Epithelial cell of proximal tubule (primary cell): ENCODE results near the gene SNCB. TPM values are rescaled to one million over a fixed set of nuclear protein-coding genes. Genes with fewer than 3 reads are reported as not detected.
A peak's percentile ranks its signal among the peaks of the same experiment; 100 is the strongest.
"Not testable (repeated sequence)": the region's sequence is repeated elsewhere in the genome, so short reads cannot be mapped to it uniquely, and the experiment has no call there.

ENCODE experiments used
- DNase-seq: peaks from one replicate; pipeline ENCODE4 v3.0.0-alpha.2; 2011; ENCODE audit warnings: low read depth
- H3K4me3 ChIP-seq: 2 replicates; pipeline ENCODE4 v1.5.1; 2011; ENCODE audit warnings: low read depth, mild to moderate bottlenecking, low read length
- total RNA-seq: library from RNA; depleted of rRNA; stranded (reverse); fragments of >200 nt; gene quantifications from 2 replicates; pipeline ENCODE4 v1.2.3, GENCODE V29; 2015
- TF ChIP-seq, protein P1 (sequence below): conservative IDR thresholded peaks from 2 replicates; pipeline ENCODE4 v1.5.1; 2012; ENCODE audit warnings: low read depth, mild to moderate bottlenecking, low read length

SNCB gene
- total RNA-seq, 1 donor from 2014 or later: 0.17 TPM

DNA sequence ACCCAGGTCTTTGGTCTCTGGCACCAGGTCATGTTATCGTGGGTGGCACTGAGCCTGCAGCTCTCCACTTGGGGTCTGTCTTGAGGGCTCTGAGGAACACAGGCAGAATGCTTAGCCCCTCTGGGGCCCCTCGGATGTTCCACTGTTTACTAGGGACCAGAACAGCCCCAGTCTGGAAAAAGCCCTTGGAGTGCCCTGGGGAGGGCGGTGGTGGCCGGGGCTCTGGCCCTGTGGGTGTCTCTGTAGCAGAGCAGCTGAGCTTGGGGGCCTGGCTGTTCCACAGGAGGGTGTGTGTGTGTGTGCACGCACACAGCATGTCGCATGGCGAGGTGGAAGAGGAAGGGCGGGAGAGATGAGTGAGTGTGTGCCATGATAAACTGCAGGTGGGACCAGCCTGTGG lies 35.8 kb downstream of the SNCB start:
- DNase-seq: no peak
- TF ChIP-seq, protein P1, sequence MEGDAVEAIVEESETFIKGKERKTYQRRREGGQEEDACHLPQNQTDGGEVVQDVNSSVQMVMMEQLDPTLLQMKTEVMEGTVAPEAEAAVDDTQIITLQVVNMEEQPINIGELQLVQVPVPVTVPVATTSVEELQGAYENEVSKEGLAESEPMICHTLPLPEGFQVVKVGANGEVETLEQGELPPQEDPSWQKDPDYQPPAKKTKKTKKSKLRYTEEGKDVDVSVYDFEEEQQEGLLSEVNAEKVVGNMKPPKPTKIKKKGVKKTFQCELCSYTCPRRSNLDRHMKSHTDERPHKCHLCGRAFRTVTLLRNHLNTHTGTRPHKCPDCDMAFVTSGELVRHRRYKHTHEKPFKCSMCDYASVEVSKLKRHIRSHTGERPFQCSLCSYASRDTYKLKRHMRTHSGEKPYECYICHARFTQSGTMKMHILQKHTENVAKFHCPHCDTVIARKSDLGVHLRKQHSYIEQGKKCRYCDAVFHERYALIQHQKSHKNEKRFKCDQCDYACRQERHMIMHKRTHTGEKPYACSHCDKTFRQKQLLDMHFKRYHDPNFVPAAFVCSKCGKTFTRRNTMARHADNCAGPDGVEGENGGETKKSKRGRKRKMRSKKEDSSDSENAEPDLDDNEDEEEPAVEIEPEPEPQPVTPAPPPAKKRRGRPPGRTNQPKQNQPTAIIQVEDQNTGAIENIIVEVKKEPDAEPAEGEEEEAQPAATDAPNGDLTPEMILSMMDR: no peak
- H3K4me3 ChIP-seq: no peak overlapping the region

DNA sequence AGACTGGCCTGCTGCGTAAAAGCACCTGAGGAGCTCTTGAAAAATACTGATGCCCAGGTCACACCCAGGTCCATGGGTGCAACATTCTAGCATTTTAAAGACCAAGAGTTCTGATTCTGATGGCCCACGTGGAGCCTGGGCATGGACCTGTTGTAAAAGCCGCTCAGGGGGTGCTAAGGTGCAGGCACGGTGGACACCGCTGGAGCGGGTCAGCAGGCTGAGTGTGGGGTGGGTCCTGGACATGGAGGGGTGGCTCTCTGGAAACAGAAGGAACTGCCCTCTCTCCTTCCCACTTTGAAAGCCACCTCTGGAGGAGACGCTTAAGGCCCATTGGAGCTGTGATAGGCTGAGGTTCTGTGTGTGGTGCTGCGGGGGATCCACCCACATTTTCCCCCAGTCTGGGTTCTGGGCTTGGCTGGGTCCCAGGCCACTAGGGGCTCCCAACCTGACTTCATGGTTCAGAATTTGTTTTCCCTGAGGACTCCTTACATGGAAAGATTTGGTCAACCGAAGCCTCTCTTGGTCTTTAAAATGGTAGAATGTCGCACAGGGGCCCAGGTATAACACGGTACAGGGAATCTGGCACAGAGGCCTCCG lies 37.0 kb downstream of the SNCB start:
- no peak for DNase-seq
- TF ChIP-seq, protein P1: peak; percentile 15
- no peak overlapping the region for H3K4me3 ChIP-seq

DNA sequence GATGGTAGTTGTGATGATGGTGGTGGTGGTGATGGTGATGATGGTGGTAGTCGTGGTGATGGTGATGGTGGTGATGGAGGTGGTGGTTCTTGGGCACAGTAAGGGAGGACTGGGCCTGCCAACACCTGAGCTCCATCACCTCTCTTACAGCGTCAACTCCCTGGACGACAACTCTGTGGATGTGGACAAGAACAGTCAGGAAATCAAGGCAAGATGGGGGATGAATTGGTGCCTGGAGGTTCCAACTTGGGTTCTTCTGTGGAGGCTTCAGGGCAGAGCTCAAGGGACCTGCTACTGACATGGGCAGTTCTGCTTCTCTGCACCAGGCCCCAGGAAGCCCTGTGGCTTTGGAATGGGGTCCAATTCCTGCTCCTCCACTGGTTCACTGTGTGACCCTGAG lies 37.8 kb downstream of the SNCB start:
- DNase-seq: no peak
- no peak overlapping the region for H3K4me3 ChIP-seq
- TF ChIP-seq, protein P1: no peak

DNA sequence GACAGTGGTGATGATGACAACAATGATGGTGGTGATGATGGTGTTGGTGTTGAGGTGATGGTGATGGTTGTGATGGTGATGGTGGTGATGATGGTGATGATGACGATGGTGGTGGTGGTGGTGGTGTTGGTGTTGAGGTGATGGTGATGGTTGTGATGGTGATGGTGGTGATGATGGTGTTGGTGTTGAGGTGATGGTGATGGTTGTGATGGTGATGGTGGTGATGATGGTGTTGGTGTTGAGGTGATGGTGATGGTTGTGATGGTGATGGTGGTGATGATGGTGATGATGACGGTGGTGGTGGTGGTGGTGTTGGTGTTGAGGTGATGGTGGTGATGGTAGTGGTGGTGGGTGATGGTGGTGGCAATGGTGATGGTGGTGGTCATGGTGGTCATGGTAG lies 38.7 kb downstream of the SNCB start:
- H3K4me3 ChIP-seq, DNase-seq: not testable (repeated sequence)

DNA sequence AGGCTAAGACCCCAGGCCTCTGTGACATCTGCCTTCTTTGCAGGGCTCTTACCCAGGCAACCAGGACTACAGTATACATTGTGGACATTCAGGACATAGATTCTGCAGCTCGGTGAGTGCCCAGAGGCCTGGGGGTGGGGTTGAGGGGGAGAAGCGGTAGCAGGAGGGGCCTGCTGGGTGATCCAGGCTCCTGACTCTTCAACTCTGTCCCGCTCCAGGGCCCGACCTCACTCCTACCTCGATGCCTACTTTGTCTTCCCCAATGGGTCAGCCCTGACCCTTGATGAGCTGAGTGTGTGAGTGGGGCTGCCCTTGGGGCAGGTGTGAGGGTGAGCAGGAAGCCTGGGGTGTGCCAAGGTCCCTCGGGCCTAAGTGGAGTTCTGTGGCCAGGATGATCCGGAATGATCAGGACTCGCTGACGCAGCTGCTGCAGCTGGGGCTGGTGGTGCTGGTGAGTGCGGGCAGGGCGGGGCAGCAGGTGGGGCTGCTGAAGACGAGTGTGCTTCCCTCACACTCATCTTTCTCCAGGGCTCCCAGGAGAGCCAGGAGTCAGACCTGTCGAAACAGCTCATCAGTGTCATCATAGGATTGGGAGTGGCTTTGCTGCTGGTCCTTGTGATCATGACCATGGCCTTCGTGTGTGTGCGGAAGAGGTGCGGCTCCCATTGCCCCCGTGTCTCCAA lies 40.2 kb downstream of the SNCB start:
- no peak overlapping the region for H3K4me3 ChIP-seq
- TF ChIP-seq, protein P1: no peak
- no peak for DNase-seq

DNA sequence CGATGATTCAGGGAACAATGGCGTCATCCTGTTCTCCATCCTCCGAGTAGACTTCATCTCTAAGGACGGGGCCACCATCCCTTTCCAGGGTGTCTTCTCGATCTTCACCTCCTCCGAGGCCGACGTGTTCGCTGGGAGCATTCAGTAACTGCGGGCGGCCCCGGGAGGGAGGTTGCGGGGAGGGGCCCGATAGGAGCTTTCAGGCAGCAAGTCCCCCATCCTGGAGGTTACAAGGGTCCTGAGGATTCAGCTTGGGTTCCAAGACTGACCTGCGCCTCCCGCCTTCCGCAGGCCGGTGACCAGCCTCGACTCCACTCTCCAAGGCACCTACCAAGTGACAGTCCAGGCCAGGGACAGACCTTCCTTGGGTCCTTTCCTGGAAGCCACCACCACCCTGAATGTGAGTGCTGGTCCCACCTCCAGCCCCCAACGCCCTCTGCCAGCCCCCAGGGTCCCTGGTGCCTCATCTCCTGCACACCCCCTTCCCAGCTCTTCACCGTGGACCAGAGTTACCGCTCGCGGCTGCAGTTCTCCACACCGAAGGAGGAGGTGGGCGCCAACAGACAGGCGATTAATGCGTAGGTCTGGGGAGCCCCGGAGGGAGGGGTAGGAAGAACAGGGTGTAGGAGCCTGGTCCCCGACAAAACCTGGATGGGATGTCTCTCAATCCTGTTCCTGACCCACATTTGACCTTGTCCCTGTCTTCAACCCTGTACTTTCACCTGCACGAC lies 41.1 kb downstream of the SNCB start:
- TF ChIP-seq, protein P1: no peak
- H3K4me3 ChIP-seq: no peak overlapping the region
- no peak for DNase-seq

DNA sequence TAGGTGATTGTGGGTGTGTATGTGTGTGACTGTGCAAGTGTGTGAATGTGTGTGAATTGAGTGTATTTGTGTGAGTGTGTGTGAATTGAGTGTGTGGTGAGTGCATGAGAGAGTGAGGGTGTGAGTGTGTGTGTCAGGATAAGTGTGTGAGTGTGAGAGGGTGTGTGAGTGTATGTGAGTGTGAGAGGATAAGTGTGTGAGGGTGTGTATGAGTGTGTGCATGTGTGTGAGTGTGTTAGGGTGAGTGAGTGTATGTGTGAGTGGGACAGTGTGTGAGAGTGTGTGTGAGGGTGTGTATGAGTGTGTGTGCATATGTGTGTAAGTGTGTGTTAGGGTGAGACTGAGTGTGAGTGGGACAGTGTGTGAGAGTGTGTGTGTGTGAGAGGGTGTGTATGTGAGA lies 42.0 kb downstream of the SNCB start:
- H3K4me3 ChIP-seq: no peak overlapping the region
- TF ChIP-seq, protein P1: no peak
- DNase-seq: no peak
